Breast epithelium (tissue), 3 donors: ENCODE data around the gene SERPINA12.

Source experiments
- POLR2A ChIP-seq: fragments of 450-650 bp; IDR thresholded peaks from one replicate; pipeline ENCODE4 v1.6.1; 2016; ENCODE audit warnings: antibody characterized with exemption, mild to moderate bottlenecking, moderate library complexity
- TF ChIP-seq, protein P1 (sequence below), 3 donors: fragments of 450-650 bp; IDR thresholded peaks; one replicate each; pipeline ENCODE4 v1.5.1; 2016 to 2017; ENCODE audit warnings: antibody characterized with exemption in 3 of 3, mild to moderate bottlenecking in 3 of 3, moderate library complexity in 3 of 3

GRCh38 chr14:94469261-94469660 lies 40.0 kb downstream of the SERPINA12 start:
- TF ChIP-seq, protein P1, sequence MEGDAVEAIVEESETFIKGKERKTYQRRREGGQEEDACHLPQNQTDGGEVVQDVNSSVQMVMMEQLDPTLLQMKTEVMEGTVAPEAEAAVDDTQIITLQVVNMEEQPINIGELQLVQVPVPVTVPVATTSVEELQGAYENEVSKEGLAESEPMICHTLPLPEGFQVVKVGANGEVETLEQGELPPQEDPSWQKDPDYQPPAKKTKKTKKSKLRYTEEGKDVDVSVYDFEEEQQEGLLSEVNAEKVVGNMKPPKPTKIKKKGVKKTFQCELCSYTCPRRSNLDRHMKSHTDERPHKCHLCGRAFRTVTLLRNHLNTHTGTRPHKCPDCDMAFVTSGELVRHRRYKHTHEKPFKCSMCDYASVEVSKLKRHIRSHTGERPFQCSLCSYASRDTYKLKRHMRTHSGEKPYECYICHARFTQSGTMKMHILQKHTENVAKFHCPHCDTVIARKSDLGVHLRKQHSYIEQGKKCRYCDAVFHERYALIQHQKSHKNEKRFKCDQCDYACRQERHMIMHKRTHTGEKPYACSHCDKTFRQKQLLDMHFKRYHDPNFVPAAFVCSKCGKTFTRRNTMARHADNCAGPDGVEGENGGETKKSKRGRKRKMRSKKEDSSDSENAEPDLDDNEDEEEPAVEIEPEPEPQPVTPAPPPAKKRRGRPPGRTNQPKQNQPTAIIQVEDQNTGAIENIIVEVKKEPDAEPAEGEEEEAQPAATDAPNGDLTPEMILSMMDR (IDR thresholded peaks at IDR 0.05) = no peak
- TF ChIP-seq POLR2A = no peak
